Renal pelvis (tissue), 12 donors: ENCODE measurements around the gene C6orf118. TPM values are rescaled to one million over a fixed set of nuclear protein-coding genes. Genes with fewer than 3 reads are reported as not detected.
A peak's percentile ranks its signal among the peaks of the same experiment; 100 is the strongest.

Experiments
- DNase-seq: peaks from one replicate; pipeline ENCODE4 v3.0.0-alpha.2; 2013
- long read RNA-seq, 16 experiments: transcript quantifications; one replicate each; lab custom pipeline, GENCODE V29; 2026
- polyA plus RNA-seq, 3 donors: library from polyadenylated mRNA; unstranded; fragments of 120-200 nt; gene quantifications; one replicate each; pipeline ENCODE4 v1.2.1, GENCODE V29; 2013; ENCODE audit not compliant: insufficient read length in 3 of 3

Gene C6orf118
- 1 to 10 TPM; 3.8 to 6.8 (median 6.7) TPM for polyA plus RNA-seq
- long read RNA-seq, donor 1 = 0 reads
- long read RNA-seq, donor 2, partial matches to known transcripts = 0 of 1 reads
- long read RNA-seq, donor 2, other reads (novel, unspliced or antisense) = 0 of 1 reads
- long read RNA-seq, donor 3 = 0 reads
- long read RNA-seq, donor 4 = 0 reads
- long read RNA-seq, donor 5 = 0 reads
- long read RNA-seq, donor 6 = 0 reads
- long read RNA-seq, donor 7 = 0 reads
- long read RNA-seq, donor 8 = 0 reads
- long read RNA-seq, donor 9 = 0 reads
- long read RNA-seq, donor 10 = 0 reads
- long read RNA-seq, donor 11 = 0 reads
- long read RNA-seq, donor 12, partial matches to known transcripts = 0 of 2 reads
- long read RNA-seq, donor 12, other reads (novel, unspliced or antisense) = 0 of 2 reads
- long read RNA-seq, donor 13 = 0 reads
- long read RNA-seq, donor 14, partial matches to known transcripts = 0 of 2 reads
- long read RNA-seq, donor 14, other reads (novel, unspliced or antisense) = 0 of 2 reads
- long read RNA-seq, donor 15 = 0 reads
- long read RNA-seq, donor 16, partial matches to known transcripts = 0 of 1 reads
- long read RNA-seq, donor 16, other reads (novel, unspliced or antisense) = 0 of 1 reads

GRCh38 chr6:165308926-165309731 lies at the start of gene C6orf118:
C6orf118 (minus strand) TSS chr6:165309605; CDS start chr6:165309586, 19 bp downstream.
- peak; percentile 94 for DNase-seq

- DNase-seq = no peak
Observed at GRCh38 chr6:165345700-165346099, 36.3 kb upstream of the C6orf118 start.

GRCh38 chr6:165340532-165340931 lies 31.1 kb upstream of the C6orf118 start:
- DNase-seq = no peak

- no peak for DNase-seq
Observed at GRCh38 chr6:165325609-165326008, 16.2 kb upstream of the C6orf118 start.

- DNase-seq = no peak
Observed at GRCh38 chr6:165321555-165322145, 12.2 kb upstream of the C6orf118 start.

GRCh38 chr6:165321150-165321549 lies 11.7 kb upstream of the C6orf118 start:
- no peak for DNase-seq

- no peak for DNase-seq
Observed at GRCh38 chr6:165317723-165318122, 8.3 kb upstream of the C6orf118 start.

GRCh38 chr6:165306955-165307354 lies 2.5 kb downstream of the C6orf118 start:
- DNase-seq = no peak

- DNase-seq = no peak
Observed at GRCh38 chr6:165301372-165302246, 7.8 kb downstream of the C6orf118 start.

- no peak for DNase-seq
Observed at GRCh38 chr6:165300422-165300936, 8.9 kb downstream of the C6orf118 start.

- DNase-seq = no peak
Observed at GRCh38 chr6:165298875-165299274, 10.5 kb downstream of the C6orf118 start.

GRCh38 chr6:165298402-165298801 lies 11.0 kb downstream of the C6orf118 start:
- no peak for DNase-seq

GRCh38 chr6:165292657-165293056 lies 16.7 kb downstream of the C6orf118 start:
- no peak for DNase-seq

GRCh38 chr6:165274611-165275010 lies 34.8 kb downstream of the C6orf118 start:
- no peak for DNase-seq

- no peak for DNase-seq
Observed at GRCh38 chr6:165272585-165272984, 36.8 kb downstream of the C6orf118 start.

- DNase-seq = no peak
Observed at GRCh38 chr6:165268987-165269386, 40.4 kb downstream of the C6orf118 start.

- DNase-seq = peak; percentile 24
Observed at GRCh38 chr6:165266621-165267020, 42.8 kb downstream of the C6orf118 start.

- DNase-seq = peak; percentile 39
Observed at GRCh38 chr6:165266191-165266590, 43.2 kb downstream of the C6orf118 start.

- no peak for DNase-seq
Observed at GRCh38 chr6:165260462-165260861, 48.9 kb downstream of the C6orf118 start.

- no peak for DNase-seq
Observed at GRCh38 chr6:165249808-165250207, 59.6 kb downstream of the C6orf118 start.

GRCh38 chr6:165245701-165246100 lies 63.7 kb downstream of the C6orf118 start:
- DNase-seq = no peak
